Measurements from ENCODE around the gene MARS2.

DNA sequence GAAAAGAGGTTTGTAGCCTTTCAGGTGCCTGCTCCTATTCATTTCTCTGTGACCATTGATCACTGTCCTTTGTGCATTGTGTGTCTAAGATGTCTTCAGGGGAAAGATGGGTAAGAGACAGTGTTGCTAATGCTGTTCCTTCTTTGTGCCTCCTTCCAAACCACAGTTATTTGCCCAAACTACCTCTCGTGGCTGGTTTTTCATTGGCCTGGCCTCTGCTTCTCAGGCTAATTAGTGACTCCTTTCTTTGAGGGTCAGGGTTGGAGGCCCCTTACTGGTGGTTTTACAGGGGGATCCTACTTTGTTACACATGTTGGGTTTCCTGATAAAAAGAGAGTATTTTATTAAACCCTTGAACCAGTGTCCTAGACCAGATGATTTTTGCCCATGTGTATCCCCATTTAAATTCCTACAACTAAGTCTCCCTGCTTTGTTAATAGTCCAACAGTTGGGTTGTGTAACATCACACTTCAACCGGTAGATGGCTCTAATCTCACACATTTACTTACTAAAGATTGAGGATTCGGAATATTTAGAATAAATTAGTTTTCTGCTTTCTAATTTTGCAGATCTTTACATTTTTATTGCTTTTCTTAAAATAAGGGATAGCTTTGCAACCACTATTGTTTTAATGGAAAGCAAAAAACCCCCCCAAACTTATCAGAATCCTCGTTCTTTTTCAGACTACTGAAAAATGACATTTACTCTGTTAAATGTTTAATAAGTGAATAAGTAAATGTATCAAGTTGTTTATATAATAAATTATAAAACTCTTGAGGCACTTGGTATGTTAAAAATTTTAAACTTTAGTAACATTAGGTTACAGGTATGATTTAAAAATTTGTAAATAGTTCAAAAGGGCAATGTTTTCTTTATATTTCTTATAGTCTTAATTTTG lies 2.4 kb downstream of the MARS2 start:
- TF ChIP-seq, protein P1, sequence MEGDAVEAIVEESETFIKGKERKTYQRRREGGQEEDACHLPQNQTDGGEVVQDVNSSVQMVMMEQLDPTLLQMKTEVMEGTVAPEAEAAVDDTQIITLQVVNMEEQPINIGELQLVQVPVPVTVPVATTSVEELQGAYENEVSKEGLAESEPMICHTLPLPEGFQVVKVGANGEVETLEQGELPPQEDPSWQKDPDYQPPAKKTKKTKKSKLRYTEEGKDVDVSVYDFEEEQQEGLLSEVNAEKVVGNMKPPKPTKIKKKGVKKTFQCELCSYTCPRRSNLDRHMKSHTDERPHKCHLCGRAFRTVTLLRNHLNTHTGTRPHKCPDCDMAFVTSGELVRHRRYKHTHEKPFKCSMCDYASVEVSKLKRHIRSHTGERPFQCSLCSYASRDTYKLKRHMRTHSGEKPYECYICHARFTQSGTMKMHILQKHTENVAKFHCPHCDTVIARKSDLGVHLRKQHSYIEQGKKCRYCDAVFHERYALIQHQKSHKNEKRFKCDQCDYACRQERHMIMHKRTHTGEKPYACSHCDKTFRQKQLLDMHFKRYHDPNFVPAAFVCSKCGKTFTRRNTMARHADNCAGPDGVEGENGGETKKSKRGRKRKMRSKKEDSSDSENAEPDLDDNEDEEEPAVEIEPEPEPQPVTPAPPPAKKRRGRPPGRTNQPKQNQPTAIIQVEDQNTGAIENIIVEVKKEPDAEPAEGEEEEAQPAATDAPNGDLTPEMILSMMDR (IDR thresholded peaks at IDR 0.05; ENCODE audit: low read depth, low read length): peak; percentile 84
- no peak for TF ChIP-seq EZH2phosphoT487 (IDR thresholded peaks at IDR 0.05; ENCODE audit: low read depth)
